GM19035 (cell line): ENCODE measurements around the gene BTNL9.
A peak's percentile ranks its signal among the peaks of the same experiment; 100 is the strongest.
"Not testable (repeated sequence)": the region's sequence is repeated elsewhere in the genome, so short reads cannot be mapped to it uniquely, and the experiment has no call there.

Experiments
- ATAC-seq: cut with Tn5 transposase; IDR thresholded peaks from one replicate; pipeline ENCODE4 v1.9.1; 2021; ENCODE audit not compliant: unreplicated experiment

Gene BTNL9

GRCh38 chr5:181042722-181043121 lies 2.7 kb downstream of the BTNL9 start:
- ATAC-seq: no peak

GRCh38 chr5:181043285-181044092 lies 3.4 kb downstream of the BTNL9 start:
- ATAC-seq: no peak

- ATAC-seq: no peak
Observed at GRCh38 chr5:181044093-181044599, 4.1 kb downstream of the BTNL9 start.

- ATAC-seq: no peak
Observed at GRCh38 chr5:181044662-181045305, 4.7 kb downstream of the BTNL9 start.

- no peak for ATAC-seq
Observed at GRCh38 chr5:181045316-181045715, 5.2 kb downstream of the BTNL9 start.

GRCh38 chr5:181045857-181046256 lies 5.8 kb downstream of the BTNL9 start:
- ATAC-seq: not testable (repeated sequence)

- no peak for ATAC-seq
Observed at GRCh38 chr5:181047288-181047687, 7.2 kb downstream of the BTNL9 start.

GRCh38 chr5:181047921-181048320 lies 7.9 kb downstream of the BTNL9 start:
- ATAC-seq: no peak

- no peak for ATAC-seq
Observed at GRCh38 chr5:181050016-181050415, 9.9 kb downstream of the BTNL9 start.

- no peak for ATAC-seq
Observed at GRCh38 chr5:181051841-181052671, 12.0 kb downstream of the BTNL9 start.

GRCh38 chr5:181052672-181053487 lies 12.8 kb downstream of the BTNL9 start:
- ATAC-seq: peak; percentile 44

GRCh38 chr5:181053488-181054121 lies 13.5 kb downstream of the BTNL9 start:
- peak; percentile 16 for ATAC-seq

- no peak for ATAC-seq
Observed at GRCh38 chr5:181054138-181054537, 14.1 kb downstream of the BTNL9 start.

GRCh38 chr5:181054871-181055459 lies 14.9 kb downstream of the BTNL9 start:
- ATAC-seq: no peak

GRCh38 chr5:181056431-181056830 lies 16.4 kb downstream of the BTNL9 start:
- no peak for ATAC-seq

- no peak for ATAC-seq
Observed at GRCh38 chr5:181058321-181058720, 18.3 kb downstream of the BTNL9 start.

GRCh38 chr5:181058786-181059296 lies 18.8 kb downstream of the BTNL9 start:
- no peak for ATAC-seq

GRCh38 chr5:181059297-181060230 lies 19.5 kb downstream of the BTNL9 start:
- ATAC-seq: no peak
